Left lung (tissue), 10 donors: ENCODE data around the gene ATP9A. TPM values are rescaled to one million over a fixed set of nuclear protein-coding genes. Genes with fewer than 3 reads are reported as not detected.
"Not testable (repeated sequence)": the region's sequence is repeated elsewhere in the genome, so short reads cannot be mapped to it uniquely, and the experiment has no call there.

Experiments used
- ATAC-seq: fragments of 200-7000 bp; cut with Tn5 transposase; one replicate; pipeline ENCODE4 v1.9.1; 2020; ENCODE audit warnings: moderate library complexity
- DNase-seq, 4 donors: peaks; one replicate each; pipeline ENCODE4 v3.0.0-alpha.2; 2013 to 2020
- H3K27ac ChIP-seq, 2 donors: fragments of 200-600 bp; sonication (generic) in 1 of 2; one replicate each; pipeline versions ENCODE4 v1.5.0 to v1.8.0; 2020 to 2021
- H3K27me3 ChIP-seq, 2 donors: fragments of 200-600 bp; sonication (generic) in 1 of 2; one replicate each; pipeline versions ENCODE4 v1.5.0 to v1.8.0; 2020 to 2021
- H3K36me3 ChIP-seq, 2 donors: fragments of 200-600 bp; sonication (generic) in 1 of 2; one replicate each; pipeline versions ENCODE4 v1.5.0 to v1.8.0; 2020 to 2021
- H3K4me1 ChIP-seq, 2 donors: fragments of 200-600 bp; one replicate each; pipeline ENCODE4 v1.8.0; 2021
- H3K4me3 ChIP-seq, 2 donors: fragments of 200-600 bp; sonication (generic) in 1 of 2; one replicate each; pipeline versions ENCODE4 v1.5.0 to v1.8.0; 2020 to 2021; ENCODE audit warnings: mild to moderate bottlenecking in 1 of 2
- H3K9me3 ChIP-seq, 2 donors: fragments of 200-600 bp; sonication (generic) in 1 of 2; one replicate each; pipeline versions ENCODE4 v1.5.0 to v1.8.0; 2020 to 2021
- CTCF ChIP-seq, 2 donors: fragments of 200-600 bp; sonication (generic) in 1 of 2; IDR thresholded peaks; one replicate each; pipeline versions ENCODE4 v1.5.0 to v1.8.0; 2021; ENCODE audit warnings: antibody characterized with exemption in 2 of 2
- intact Hi-C, 2 donors: fragments of 100-400 bp; cut with DNase I; formaldehyde crosslinking; loops; one replicate each; pipeline versions ENCODE4 v1.11.2 to v1.14.2; 2022
- polyA plus RNA-seq, 6 donors: library from polyadenylated mRNA; unstranded; fragments of 120-200 nt; gene quantifications; one replicate each; pipeline ENCODE4 v1.2.1, GENCODE V29; 2013; ENCODE audit not compliant: insufficient read length in 6 of 6
- total RNA-seq, 2 donors: library from RNA; stranded (reverse); fragmentation: NEBNext Ultra II Directional; extraction: Animal tissue kit (Norgen Biotek cat#: 25700); gene quantifications; one replicate each; pipeline ENCODE4 v1.2.1, GENCODE V29; 2021
- donor health status: DM: no; HTN: yes; CAD: no.
- donor health status: DM: no; HTN: no; CAD: no.

Gene ATP9A
- total and polyA plus RNA-seq, 8 donors: 15.3 to 59.7 (median 50.4) TPM

GRCh38 chr20:51692806-51693400 is 75.3 kb downstream of the ATP9A start:
- intact Hi-C loops: no loop called here

GRCh38 chr20:51691703-51692102 is 76.5 kb downstream of the ATP9A start:
- Histone ChIP-seq H3K9me3 (no peaks in the 10 kb centered on the region), H3K4me1 (peaks cover 0 to 12% of the 10 kb centered on the region in 2 donors), H3K4me3 (no peak overlapping the region), H3K36me3 (peaks cover 0 to 27% of the 10 kb centered on the region in 2 donors), H3K27me3 (no peaks in the 10 kb centered on the region), H3K27ac (no peak overlapping the region)
- TF ChIP-seq CTCF (IDR thresholded peaks at IDR 0.05): no peak
- intact Hi-C loops: no loop called here
- DNase-seq (no peak), ATAC-seq (no peak)

More at GRCh38 chr20:51692806-51693400, 75.3 kb downstream of the ATP9A start:
- peaks cover 0 to 17% of the 10 kb centered on the region in 2 donors for H3K4me1 ChIP-seq
- no peak overlapping the region for H3K4me3 ChIP-seq
- ATAC-seq (no peak), DNase-seq (no peak)
- no peak for TF ChIP-seq CTCF (IDR thresholded peaks at IDR 0.05)
- no peaks in the 10 kb centered on the region for H3K9me3 ChIP-seq
- no peak overlapping the region for H3K27ac ChIP-seq
- H3K36me3 ChIP-seq: peaks cover 0 to 27% of the 10 kb centered on the region in 2 donors
- H3K27me3 ChIP-seq: no peaks in the 10 kb centered on the region

GRCh38 chr20:51688600-51689244 is 79.5 kb downstream of the ATP9A start:
- intact Hi-C loops: no loop called here
- Histone ChIP-seq H3K36me3 (peaks cover 0 to 26% of the 10 kb centered on the region in 2 donors), H3K9me3 (no peaks in the 10 kb centered on the region), H3K4me3 (no peak overlapping the region), H3K4me1 (no peaks in the 10 kb centered on the region), H3K27me3 (no peaks in the 10 kb centered on the region), H3K27ac (no peak overlapping the region)
- ATAC-seq: no peak
- no peak for TF ChIP-seq CTCF (IDR thresholded peaks at IDR 0.05)
- DNase-seq: no peak

GRCh38 chr20:51687630-51688029 is 80.6 kb downstream of the ATP9A start:
- intact Hi-C loops: no loop called here
- Histone ChIP-seq H3K9me3 (no peaks in the 10 kb centered on the region), H3K4me1 (no peaks in the 10 kb centered on the region), H3K4me3 (no peak overlapping the region), H3K36me3 (peaks cover 0 to 19% of the 10 kb centered on the region in 2 donors), H3K27me3 (no peaks in the 10 kb centered on the region), H3K27ac (no peak overlapping the region)
- no peak for DNase-seq
- no peak for ATAC-seq
- no peak for TF ChIP-seq CTCF (IDR thresholded peaks at IDR 0.05)

- DNase-seq (no peak), ATAC-seq (no peak)
- TF ChIP-seq CTCF (IDR thresholded peaks at IDR 0.05): no peak
- Histone ChIP-seq H3K9me3 (no peaks in the 10 kb centered on the region), H3K27me3 (no peaks in the 10 kb centered on the region), H3K27ac (no peak overlapping the region), H3K4me1 (no peaks in the 10 kb centered on the region), H3K4me3 (no peak overlapping the region), H3K36me3 (peaks cover 0 to 19% of the 10 kb centered on the region in 2 donors)
- intact Hi-C loops: no loop called here
These were observed 81.1 kb downstream of the ATP9A start for GRCh38 chr20:51687108-51687507.

GRCh38 chr20:51685494-51685893 is 82.7 kb downstream of the ATP9A start:
- H3K27ac ChIP-seq, ATAC-seq, DNase-seq, intact Hi-C loops, H3K9me3 ChIP-seq, H3K4me3 ChIP-seq, H3K4me1 ChIP-seq, H3K27me3 ChIP-seq: not testable (repeated sequence)
- H3K36me3 ChIP-seq: peaks cover 0 to 19% of the 10 kb centered on the region in 2 donors
